HG03095 (cell line): ENCODE measurements around the gene POLA1.
"Not testable (repeated sequence)": the region's sequence is repeated elsewhere in the genome, so short reads cannot be mapped to it uniquely, and the experiment has no call there.

ENCODE experiments used
- ATAC-seq: cut with Tn5 transposase; IDR thresholded peaks from one replicate; pipeline ENCODE4 v1.9.1; 2021; ENCODE audit warnings: moderate library complexity; ENCODE audit not compliant: unreplicated experiment

POLA1 gene, protein sequence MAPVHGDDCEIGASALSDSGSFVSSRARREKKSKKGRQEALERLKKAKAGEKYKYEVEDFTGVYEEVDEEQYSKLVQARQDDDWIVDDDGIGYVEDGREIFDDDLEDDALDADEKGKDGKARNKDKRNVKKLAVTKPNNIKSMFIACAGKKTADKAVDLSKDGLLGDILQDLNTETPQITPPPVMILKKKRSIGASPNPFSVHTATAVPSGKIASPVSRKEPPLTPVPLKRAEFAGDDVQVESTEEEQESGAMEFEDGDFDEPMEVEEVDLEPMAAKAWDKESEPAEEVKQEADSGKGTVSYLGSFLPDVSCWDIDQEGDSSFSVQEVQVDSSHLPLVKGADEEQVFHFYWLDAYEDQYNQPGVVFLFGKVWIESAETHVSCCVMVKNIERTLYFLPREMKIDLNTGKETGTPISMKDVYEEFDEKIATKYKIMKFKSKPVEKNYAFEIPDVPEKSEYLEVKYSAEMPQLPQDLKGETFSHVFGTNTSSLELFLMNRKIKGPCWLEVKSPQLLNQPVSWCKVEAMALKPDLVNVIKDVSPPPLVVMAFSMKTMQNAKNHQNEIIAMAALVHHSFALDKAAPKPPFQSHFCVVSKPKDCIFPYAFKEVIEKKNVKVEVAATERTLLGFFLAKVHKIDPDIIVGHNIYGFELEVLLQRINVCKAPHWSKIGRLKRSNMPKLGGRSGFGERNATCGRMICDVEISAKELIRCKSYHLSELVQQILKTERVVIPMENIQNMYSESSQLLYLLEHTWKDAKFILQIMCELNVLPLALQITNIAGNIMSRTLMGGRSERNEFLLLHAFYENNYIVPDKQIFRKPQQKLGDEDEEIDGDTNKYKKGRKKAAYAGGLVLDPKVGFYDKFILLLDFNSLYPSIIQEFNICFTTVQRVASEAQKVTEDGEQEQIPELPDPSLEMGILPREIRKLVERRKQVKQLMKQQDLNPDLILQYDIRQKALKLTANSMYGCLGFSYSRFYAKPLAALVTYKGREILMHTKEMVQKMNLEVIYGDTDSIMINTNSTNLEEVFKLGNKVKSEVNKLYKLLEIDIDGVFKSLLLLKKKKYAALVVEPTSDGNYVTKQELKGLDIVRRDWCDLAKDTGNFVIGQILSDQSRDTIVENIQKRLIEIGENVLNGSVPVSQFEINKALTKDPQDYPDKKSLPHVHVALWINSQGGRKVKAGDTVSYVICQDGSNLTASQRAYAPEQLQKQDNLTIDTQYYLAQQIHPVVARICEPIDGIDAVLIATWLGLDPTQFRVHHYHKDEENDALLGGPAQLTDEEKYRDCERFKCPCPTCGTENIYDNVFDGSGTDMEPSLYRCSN (N-terminal part only)

DNA sequence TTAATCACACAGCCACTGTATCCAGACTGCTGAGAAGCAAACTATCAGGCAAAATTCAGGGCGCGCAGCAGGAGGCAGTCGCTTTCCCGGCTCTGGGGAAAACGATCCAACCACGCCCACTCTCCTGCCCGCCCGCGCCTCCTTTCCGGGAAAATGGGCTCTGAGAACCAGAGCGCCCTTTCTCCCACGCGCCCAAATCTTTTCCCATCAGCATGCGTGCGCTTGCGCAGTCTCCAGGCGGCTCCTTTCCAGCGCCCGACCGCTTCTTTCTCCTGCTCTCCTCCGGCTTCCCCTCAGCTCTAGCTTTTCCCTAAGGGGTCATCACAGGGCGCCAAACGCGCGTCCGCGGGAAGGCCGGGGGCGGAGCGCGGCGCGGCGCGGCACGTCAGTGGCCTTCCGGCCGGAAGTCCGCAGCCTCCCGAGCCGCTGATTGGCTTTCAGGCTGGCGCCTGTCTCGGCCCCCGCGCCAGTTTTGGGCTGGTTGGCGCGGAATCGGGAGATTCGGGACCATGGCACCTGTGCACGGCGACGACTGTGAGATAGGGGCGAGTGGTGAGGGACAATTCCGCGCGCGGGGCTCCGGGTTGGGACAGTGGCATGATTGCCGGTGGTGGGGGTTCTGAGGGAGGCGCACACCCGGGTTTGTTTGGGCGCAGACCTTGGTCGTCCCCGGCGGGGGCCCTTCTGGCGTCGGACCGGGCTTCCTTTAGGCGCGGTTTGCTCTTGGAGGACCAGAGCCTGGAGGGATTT, at the start of gene POLA1:
POLA1 (plus strand) TSS at position 466 of the 750 bp plus-strand sequence; CDS start at position 510, 44 bp downstream.
- peak; percentile 96 for ATAC-seq

DNA sequence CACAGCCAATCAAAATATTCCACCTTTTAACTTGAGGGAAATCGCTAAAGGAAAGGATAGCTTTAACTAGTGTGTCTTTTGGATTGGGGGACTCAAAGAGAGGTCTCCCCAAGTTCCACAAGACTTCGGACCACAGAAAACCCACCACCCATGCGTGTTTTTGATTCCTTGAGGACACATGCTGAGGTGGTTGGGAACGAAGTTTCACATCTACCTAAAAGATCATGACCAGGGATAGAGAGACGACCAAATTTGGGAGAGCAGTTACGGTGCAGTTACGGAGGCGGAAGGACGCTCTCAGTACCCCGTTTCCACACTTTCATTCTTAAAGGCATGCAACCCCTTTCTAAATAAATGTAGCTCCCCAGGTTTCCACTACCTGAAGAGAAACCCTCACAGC, 47.7 kb upstream of the POLA1 start:
- no peak for ATAC-seq

DNA sequence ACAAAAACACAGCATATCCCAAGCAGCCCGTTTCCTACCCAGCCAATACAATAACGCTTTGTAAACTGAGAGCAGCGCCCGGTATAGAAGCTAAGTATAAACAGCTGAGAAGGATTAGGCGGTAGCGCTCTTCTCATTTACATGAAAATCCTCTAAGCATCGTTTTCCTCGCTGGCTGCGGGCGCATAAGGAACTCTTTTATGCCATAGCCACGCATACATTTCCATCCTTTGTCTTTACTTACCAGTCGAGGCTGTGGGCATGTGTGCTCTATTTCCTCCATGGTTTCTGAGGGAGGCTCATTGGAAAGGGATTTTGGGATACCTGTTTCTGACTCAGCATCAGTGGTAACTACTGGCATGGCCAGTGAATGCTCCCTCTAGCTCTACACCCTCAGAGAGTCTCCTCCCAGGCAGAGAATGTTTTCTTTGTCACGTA, 47.0 kb upstream of the POLA1 start:
- no peak for ATAC-seq

DNA sequence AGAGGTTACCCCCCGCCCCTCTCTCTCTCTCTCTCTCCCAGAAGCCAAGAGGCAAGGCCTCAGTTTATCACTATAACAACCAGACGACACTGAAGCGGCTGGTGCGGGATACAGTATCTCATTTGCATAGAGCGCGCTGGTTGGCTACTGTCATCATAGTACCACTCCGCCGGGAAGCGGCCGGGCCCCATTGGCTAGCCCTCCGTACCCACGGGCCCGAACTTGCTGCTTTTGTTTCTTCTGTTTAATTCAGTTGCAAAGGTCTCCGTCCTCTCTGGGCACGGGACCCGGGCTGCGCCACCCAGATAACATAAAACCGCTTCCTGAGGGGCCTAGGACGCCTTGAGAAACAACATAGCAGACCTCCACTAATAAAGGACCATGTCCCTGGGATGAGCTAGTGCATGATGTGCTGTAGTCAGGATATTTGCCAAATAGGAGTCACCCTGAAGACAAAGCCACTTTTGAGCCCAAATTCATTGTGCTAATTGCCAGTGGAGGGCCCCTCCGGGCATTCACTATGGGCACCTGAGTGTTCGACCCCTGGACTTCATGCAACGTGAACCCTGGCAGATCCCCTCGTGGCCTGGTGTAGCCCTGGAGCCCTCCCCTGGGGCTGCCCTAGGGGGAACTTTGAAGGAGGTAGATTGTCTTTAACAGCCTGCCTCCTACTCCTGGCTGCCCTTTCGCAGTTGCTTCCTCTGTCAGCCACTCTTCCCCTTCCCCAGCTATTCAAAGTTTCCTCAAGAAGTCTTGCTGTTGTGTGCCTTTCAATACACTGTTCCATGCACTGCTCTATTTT, 46.3 kb upstream of the POLA1 start, which contains the start of gene PCYT1B:
PCYT1B (minus strand) TSS at position 91 of the 802 bp plus-strand sequence. CDS start 242 bp downstream, outside the sequence.
- peak; percentile 85 for ATAC-seq

DNA sequence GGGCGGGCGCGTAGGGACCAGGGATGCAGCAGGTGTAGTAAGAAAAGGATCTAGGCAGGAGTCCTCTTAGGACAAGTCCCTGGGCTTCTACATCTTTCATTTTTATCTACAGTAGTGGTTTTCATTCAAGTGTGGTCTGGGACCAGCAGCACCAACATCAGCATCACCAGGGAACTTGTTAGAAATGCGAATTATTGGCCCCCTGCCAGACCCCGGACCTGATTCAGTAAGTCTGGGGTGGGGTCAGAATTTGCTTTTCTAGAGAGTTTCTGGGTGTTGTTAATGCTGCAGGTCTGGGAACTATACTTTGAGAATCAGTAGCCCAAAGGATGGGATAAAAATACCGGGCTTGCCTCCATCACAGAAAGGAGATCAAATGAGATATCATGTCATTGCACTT, 45.2 kb upstream of the POLA1 start:
- ATAC-seq, result no peak

DNA sequence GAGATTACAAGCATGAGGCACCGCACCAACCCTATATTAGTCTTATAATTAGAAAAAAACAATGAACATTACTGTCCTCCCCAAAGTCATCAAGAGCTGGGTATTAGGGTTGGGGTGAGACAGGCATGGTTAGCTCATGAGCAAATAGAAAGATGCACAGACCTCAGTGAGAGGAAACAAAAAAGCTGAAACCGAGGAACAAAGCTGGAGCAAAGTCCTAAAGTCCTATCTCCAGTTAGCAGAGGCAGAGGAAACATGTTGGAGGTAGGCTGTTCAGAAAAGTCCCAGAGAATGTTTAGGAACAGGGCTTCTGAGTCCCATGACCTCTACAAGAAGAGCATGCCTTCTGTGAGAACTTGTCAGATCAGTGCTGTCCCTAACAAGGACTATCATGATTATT, 41.9 kb upstream of the POLA1 start:
- ATAC-seq, result no peak

DNA sequence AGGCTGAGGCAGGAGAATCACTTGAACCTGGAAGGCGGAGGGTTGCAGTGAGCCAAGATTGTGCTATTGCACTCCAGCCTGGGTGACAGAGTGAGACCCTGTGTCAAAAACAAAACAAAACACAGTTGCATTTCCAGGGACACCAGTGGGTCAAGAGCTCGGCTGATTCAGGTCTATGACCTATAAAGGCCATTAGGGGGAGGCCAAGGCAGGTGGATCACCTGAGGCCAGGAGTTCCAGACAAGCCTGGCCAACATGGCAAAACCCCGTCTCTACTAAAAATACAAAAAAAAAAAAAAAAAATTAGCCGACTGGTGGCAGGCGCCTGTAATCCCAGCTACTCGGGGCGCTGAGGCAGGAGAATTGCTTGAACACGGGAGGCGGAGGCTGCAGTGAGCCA, 38.0 kb upstream of the POLA1 start:
- not testable (repeated sequence) for ATAC-seq

DNA sequence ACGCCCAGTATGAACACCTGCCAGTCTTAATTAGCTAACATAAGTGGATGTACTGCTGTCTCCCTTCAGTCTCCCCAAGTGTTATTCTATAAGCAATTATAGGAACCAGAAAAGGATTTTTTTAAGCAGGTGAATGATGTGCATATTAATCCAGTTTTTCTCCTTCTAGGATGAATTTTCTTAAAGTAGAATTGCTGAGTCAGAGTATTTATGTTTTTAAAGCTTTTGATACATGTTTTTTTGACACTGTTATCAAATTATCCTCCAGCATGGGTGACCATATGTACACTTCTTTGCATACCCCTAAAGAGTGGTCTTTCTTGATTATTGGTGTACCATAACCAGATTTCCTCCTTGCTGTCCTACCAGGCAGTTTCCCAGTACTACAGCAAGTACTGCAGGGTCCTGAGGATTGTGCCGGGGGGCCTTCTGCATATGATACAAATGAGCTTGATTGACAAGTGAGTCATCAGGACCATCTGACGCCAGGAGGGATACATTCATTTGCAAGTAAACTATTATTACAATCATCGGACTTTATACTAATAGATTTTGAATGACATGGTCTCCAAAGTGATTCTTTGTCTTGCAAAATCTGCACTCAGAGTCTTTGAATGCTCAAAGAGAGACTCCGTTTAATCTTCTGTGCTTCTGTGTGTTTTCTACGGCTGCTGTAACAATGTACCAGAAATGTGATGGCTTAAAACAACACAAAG, 35.9 kb upstream of the POLA1 start:
- no peak for ATAC-seq

DNA sequence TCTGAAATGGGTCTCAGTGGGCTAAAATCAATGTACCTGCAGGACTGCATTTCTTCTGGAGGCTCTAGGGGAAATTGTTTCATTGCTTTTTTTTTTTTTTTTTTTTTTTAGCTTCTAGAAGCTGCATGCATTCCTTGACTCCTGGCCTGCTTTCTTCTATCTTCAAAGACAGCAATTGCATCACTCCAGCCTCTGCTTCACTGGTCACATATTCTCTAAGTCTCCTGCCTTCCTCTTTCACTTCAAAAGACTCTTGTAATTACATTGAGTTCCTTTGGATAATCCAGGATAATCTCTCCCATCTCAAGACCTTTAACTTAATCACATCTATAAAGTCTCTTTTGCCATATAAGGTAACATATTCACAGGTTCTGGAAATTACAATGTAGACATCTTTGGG, 35.3 kb upstream of the POLA1 start:
- no peak for ATAC-seq

DNA sequence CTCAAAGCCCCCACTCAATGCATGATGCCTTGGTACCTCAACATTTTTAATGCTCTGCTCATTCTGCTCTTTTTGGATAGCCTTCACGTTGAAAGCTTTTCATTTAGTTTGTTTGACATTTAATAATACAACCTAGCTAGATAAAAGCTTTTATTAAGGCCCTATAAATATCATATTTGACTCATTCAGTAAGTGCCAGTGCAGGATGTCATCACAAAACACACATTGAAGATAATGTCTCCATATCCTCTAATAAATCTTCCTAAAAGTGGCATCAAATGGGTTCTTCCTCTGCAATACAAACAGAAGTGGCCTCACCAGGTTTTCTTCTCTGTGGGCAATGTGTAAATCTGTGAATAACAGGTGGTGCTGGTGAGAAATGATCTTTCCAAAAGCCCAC, 34.6 kb upstream of the POLA1 start:
- no peak for ATAC-seq

DNA sequence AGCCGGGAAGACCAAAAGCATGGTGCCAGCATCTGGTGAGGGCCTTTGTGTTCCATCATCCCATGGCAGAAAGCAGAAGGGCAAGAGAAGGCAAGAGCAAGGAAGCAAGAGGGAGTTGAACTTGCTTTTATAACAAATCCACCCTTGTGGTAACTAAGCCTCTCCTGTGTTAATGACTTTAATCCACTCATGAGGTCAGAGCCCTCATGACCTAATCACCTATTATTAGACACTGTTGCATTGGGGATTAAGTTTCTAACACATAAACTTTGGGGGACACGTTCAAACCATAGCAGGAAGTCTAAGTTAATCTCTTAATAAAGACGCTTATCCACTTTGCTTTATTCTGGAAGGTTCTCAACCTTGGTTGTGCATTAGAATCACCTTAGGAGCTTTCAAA, 34.1 kb upstream of the POLA1 start:
- no peak for ATAC-seq

DNA sequence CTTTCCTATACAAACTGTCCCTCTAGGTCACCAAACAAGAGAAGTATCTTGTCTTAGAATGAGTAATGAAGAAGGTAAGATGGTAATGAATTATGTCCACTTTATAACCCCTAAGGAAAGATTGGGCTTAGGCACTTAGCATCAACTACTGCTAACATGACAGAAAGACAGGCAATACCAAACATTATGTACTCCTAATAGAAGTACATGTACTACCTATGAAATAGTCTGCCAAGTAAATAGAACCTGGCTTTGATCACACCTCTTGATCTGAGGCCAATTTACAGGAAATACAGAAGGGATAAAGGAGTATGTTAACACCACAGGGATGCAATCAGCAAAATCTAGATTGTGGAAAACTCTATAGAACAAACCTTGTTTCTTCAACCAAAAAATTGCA, 32.4 kb upstream of the POLA1 start:
- no peak for ATAC-seq

DNA sequence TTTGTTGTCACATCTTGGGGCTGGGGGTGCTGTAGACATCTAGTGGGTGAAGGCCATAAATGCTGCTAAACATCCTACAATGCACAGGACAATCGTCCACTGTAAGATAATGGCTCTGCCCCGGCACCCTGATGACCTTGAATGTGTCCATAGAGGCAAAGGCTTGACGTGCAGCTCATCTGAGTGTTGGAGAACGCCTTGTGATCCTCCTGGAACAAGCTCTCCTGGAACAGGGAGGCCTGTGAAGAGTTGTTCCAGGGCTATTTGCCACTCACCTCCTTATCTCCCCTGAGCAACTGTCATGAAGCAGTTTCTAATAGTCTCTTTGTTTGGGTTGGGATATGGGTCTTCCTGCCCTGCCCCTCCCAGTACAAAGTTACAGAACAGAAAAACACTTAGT, 31.4 kb upstream of the POLA1 start:
- no peak for ATAC-seq

DNA sequence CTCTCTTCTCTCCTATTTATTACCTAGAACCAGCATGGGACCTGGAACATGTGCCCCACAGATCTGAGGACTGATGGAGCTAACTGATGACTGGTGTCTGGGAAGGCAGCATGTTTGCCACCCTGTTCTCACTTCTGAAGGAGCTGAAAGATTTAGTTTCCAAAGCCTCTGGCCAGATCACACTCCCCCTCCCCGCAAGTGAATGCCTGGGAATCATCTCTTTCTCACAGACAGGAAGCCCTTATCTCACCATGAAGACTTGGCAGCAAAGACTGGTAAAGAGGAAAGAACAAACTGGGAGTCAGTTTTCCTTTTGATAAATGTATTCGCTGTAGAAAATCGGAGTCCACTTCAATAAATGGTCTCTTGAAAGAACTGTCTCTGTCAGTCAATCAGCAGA, 25.6 kb upstream of the POLA1 start:
- no peak for ATAC-seq

DNA sequence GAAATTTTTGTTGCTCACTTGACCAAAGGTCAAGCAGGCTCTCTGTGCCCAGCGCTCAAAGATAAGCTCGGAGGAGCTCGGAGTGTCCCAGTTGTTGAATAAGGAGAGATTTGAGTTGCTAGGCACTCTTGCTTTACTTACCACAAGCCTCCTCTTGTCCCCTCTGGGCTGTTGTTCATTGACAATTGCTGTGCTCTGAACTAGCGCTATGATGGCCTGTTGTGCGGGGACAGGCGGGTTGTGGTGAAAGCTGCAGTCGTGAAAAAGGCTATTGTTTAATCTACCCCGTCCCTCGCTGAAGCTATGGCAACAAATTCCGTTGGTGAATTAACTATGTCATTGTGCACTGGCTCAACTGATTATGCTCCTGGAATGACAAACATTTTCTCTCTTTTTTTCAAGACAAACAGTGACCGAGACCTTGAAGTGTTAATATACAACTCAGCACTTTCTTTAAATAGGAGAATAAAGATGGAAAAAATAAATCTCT, 21.0 kb upstream of the POLA1 start:
- ATAC-seq, result no peak

DNA sequence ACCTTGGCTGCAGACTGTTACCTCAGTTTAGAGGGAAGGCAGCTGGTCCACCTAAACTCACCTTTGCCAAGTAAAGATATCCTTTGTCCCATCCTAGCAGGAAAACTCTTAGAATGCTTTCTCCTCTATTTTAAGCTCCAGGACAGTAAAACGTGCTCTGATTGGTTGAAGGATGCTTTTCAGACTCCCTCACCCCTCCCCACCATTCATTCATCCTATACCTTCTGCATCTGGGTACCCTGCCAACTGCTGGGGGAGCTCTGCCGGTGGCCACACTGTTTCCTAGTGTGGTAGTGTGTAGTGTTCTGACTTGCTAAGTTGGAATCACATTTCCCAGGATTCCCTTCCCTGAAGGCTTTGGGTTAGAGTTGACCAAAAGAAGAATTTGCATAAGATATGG, 20.3 kb upstream of the POLA1 start:
- no peak for ATAC-seq

DNA sequence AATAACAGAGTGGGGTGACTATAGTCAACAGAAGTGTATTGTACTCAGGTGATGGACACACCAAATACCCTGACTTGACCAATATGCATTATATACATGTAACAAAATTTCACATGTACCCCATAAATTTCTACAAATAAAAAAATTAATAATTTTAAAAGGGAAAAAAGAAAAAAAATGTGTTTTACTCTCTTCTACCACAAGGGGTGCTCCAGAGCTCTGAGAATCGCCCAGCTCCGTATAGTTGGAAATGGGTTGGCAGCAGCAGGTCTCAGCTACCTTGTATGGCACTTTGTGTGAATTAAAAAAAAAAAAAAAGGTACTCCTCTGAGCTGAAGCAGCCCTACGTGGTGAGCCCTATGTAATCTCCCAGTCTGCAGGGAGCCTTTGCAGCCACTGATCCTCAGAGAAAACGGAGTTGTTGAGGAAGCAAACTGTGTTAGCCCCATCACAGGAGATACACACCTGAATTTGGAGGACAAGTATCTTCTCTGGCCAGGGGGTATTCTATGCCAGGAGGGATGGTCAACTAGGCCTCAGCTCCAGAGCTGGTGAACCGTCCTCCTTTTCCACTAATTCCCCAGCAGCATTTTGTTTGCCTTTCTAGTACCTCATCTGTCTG, 17.2 kb upstream of the POLA1 start:
- ATAC-seq, result no peak

DNA sequence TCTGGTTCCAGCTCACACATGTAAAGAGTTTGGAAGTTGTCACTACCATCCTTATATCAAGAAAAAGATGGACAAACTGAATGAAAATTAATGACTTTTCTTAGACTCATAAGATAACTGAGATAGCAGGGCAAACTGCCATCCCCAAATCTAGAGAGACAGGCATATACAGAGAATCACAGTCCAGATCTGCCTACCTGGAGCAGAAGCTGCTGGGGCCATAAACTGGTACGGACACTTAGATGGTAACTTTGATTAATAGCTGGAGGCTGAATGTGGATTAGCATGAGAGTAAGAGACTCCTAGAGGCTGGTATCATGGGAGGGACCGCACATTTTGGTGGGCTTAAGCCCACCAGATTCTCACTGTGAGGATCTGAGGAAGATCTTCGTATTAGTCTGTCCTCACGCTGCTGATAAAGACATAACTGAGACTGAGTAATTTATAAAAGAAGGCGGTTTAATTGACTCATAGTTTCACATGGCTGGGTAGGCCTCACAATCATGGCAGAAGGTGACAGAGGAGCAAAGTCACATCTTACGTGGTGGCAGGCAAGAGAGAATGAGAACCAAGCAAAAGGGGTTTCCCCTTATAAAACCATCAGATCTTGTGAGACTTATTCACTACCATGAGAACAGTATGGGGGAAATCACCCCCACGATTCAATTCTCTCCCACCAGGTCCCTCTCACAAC, 10.8 kb upstream of the POLA1 start:
- no peak for ATAC-seq
